IMR-90 (cell line): ENCODE data around the gene IFT43. TPM values are rescaled to one million over a fixed set of nuclear protein-coding genes. Genes with fewer than 3 reads are reported as not detected.

Experiments used
- ATAC-seq: fragments of 200-7000 bp; cut with Tn5 transposase; 2 replicates; pipeline ENCODE4 v1.9.1; 2020; ENCODE audit warnings: low read depth, mild to moderate bottlenecking, moderate library complexity
- BruUV-seq: library from RNA; stranded (reverse); fragments of 400-500 nt; replicated peaks from 2 replicates; lab custom pipeline; 2021; lab: Mats Ljungman, UMichigan
- CTCF ChIA-PET: fragments of 300-600 bp; formaldehyde crosslinking; extraction: SDS; loops from one replicate; lab custom pipeline; 2021; ENCODE audit warnings: antibody characterized with exemption; lab: Yijun Ruan, JAX
- POLR2A ChIA-PET: fragments of 300-600 bp; sonication (Branson Sonifier 250); formaldehyde crosslinking; loops from one replicate; lab custom pipeline; 2022; ENCODE audit warnings: antibody characterized with exemption; ENCODE audit not compliant: unreplicated experiment; lab: Charles Lee
- DNase-seq: peaks from one replicate; pipeline ENCODE4 v3.0.0; 2013
- H2AFZ ChIP-seq: replicated peaks from 2 replicates; pipeline ENCODE3; 2013; ENCODE audit warnings: low read length, mild to moderate bottlenecking; ENCODE audit not compliant: poor library complexity
- H2AK5ac ChIP-seq: 2 replicates; pipeline ENCODE4 v1.6.1; 2013; ENCODE audit warnings: low read depth, low read length, inconsistent platforms
- H2AK9ac ChIP-seq: replicated peaks from 2 replicates; pipeline ENCODE3; 2013; ENCODE audit warnings: mild to moderate bottlenecking, low read depth, low read length, moderate library complexity; ENCODE audit not compliant: poor library complexity
- H2BK120ac ChIP-seq: 2 replicates; pipeline ENCODE4 v1.6.1; 2013; ENCODE audit warnings: low read depth, low read length, inconsistent platforms
- H2BK15ac ChIP-seq: 3 replicates; pipeline ENCODE4 v1.6.1; 2013; ENCODE audit warnings: low read depth, low read length, inconsistent platforms
- H2BK20ac ChIP-seq: 2 replicates; pipeline ENCODE4 v1.6.1; 2013; ENCODE audit warnings: low read depth, mild to moderate bottlenecking, inconsistent platforms, low read length, moderate library complexity
- H2BK5ac ChIP-seq: 2 replicates; pipeline ENCODE4 v1.6.1; 2013; ENCODE audit warnings: mild to moderate bottlenecking, low read depth, low read length, inconsistent platforms; ENCODE audit not compliant: poor library complexity, severe bottlenecking
- H3K14ac ChIP-seq: replicated peaks from 2 replicates; pipeline ENCODE4 v1.6.1; 2013; ENCODE audit warnings: low read depth, low read length, inconsistent platforms
- H3K18ac ChIP-seq: 2 replicates; pipeline ENCODE4 v1.6.1; 2013; ENCODE audit warnings: low read depth, low read length, control low read depth
- H3K23ac ChIP-seq: 2 replicates; pipeline ENCODE4 v1.6.1; 2013; ENCODE audit warnings: low read depth, low read length, inconsistent platforms
- H3K27ac ChIP-seq: 2 replicates; pipeline ENCODE4 v1.5.1; 2013; ENCODE audit warnings: mild to moderate bottlenecking, control low read depth, low read length; ENCODE audit not compliant: insufficient read depth
- H3K27me3 ChIP-seq: 2 replicates; pipeline ENCODE4 v1.6.1; 2013; ENCODE audit warnings: low read length; ENCODE audit not compliant: control insufficient read depth, insufficient read depth
- H3K36me3 ChIP-seq: 2 replicates; pipeline ENCODE4 v1.6.1; 2013; ENCODE audit warnings: low read length, mixed read lengths; ENCODE audit not compliant: control insufficient read depth, insufficient read depth
- H3K4ac ChIP-seq: 2 replicates; pipeline ENCODE4 v1.6.1; 2013; ENCODE audit warnings: low read depth, low read length, inconsistent platforms
- H3K4me1 ChIP-seq: 2 replicates; pipeline ENCODE4 v1.6.1; 2013; ENCODE audit warnings: low read length, mixed read lengths; ENCODE audit not compliant: control insufficient read depth, insufficient read depth
- H3K4me2 ChIP-seq: 2 replicates; pipeline ENCODE4 v1.6.1; 2013; ENCODE audit warnings: low read depth, mild to moderate bottlenecking, control low read depth, low read length, moderate library complexity
- H3K4me3 ChIP-seq: 2 replicates; pipeline ENCODE4 v1.5.1; 2013; ENCODE audit warnings: low read depth, mild to moderate bottlenecking, control low read depth, low read length, moderate library complexity; ENCODE audit not compliant: insufficient read depth
- H3K56ac ChIP-seq: 2 replicates; pipeline ENCODE4 v1.6.1; 2013; ENCODE audit warnings: low read length, inconsistent platforms; ENCODE audit not compliant: insufficient read depth; ENCODE audit errors: extremely low read depth
- H3K79me1 ChIP-seq, 2 experiments: 2 replicates each; pipeline ENCODE4 v1.6.1; 2013; ENCODE audit warnings: low read length in 2 of 2, inconsistent platforms in 1 of 2, low read depth in 1 of 2
- H3K9ac ChIP-seq: 2 replicates; pipeline ENCODE4 v1.6.1; 2013; ENCODE audit warnings: low read depth, low read length, control low read depth
- H3K9me1 ChIP-seq: 2 replicates; pipeline ENCODE4 v1.6.1; 2013; ENCODE audit warnings: low read length, inconsistent platforms; ENCODE audit not compliant: insufficient read depth
- H3K9me3 ChIP-seq: 2 replicates; pipeline ENCODE4 v1.6.1; 2013; ENCODE audit warnings: low read length; ENCODE audit not compliant: control insufficient read depth, insufficient read depth
- H4K20me1 ChIP-seq: 2 replicates; pipeline ENCODE4 v1.6.1; 2013; ENCODE audit warnings: low read length, inconsistent platforms; ENCODE audit not compliant: insufficient read depth
- H4K5ac ChIP-seq: 2 replicates; pipeline ENCODE4 v1.6.1; 2013; ENCODE audit warnings: mild to moderate bottlenecking, low read depth, low read length, control low read depth
- H4K8ac ChIP-seq, 2 experiments: 2 replicates each; pipeline ENCODE4 v1.6.1; 2013; ENCODE audit warnings: low read depth in 2 of 2, low read length in 2 of 2, control low read depth in 1 of 2, inconsistent platforms in 1 of 2
- H4K91ac ChIP-seq: 2 replicates; pipeline ENCODE4 v1.6.1; 2013; ENCODE audit warnings: low read depth, low read length, inconsistent platforms; ENCODE audit not compliant: insufficient read depth
- CEBPB ChIP-seq: IDR thresholded peaks from 2 replicates; pipeline ENCODE4 v1.6.1; 2012; ENCODE audit warnings: low read depth, low read length, improper control_type of control experiment
- CHD1 ChIP-seq: IDR thresholded peaks from 2 replicates; pipeline ENCODE4 v1.6.1; 2012; ENCODE audit warnings: low read depth, low read length, improper control_type of control experiment
- FOS ChIP-seq: fragments of 150-350 bp; IDR thresholded peaks from 2 replicates; pipeline ENCODE4 v1.6.1; 2016; ENCODE audit warnings: low read depth, low read length
- MAZ ChIP-seq: IDR thresholded peaks from 2 replicates; pipeline ENCODE4 v1.6.1; 2012; ENCODE audit warnings: low read depth, mild to moderate bottlenecking, low read length, improper control_type of control experiment, moderate library complexity, borderline replicate concordance
- POLR2A ChIP-seq: IDR thresholded peaks from 2 replicates; pipeline ENCODE4 v1.6.1; 2012; ENCODE audit warnings: mild to moderate bottlenecking, low read depth, low read length
- RAD21 ChIP-seq: IDR thresholded peaks from 2 replicates; pipeline ENCODE4 v1.6.1; 2012; ENCODE audit warnings: low read length, improper control_type of control experiment
- RCOR1 ChIP-seq: IDR thresholded peaks from 2 replicates; pipeline ENCODE4 v1.6.1; 2012; ENCODE audit warnings: mild to moderate bottlenecking, low read length, improper control_type of control experiment; ENCODE audit not compliant: insufficient replicate concordance
- RFX5 ChIP-seq: IDR thresholded peaks from 2 replicates; pipeline ENCODE4 v1.8.0; 2012; ENCODE audit warnings: low read depth, mild to moderate bottlenecking, low read length, moderate library complexity
- WGBS, 2 experiments: methylation state at CpG; one replicate each; pipeline versions ENCODE4 v1.1.5 to v1.1.7; 2013; ENCODE audit warnings: missing lambda C conversion rate in 2 of 2; ENCODE audit not compliant: insufficient read length in 1 of 2; ENCODE audit errors: extremely low coverage in 2 of 2; 5-methylcytosine and 5-hydroxymethylcytosine counted together
- dilution Hi-C: fragments of 300-500 bp; cut with HindIII; formaldehyde crosslinking; loops from one replicate; pipeline ENCODE4 v1.14.3; 2018; ENCODE audit warnings: low sequenced_read_pairs; ENCODE audit not compliant: unreplicated experiment
- in situ Hi-C: fragments of 300-500 bp; cut with MboI; formaldehyde crosslinking; loops from 3 replicates; pipeline ENCODE4 v1.14.3; 2019; ENCODE audit warnings: low sequenced_read_pairs, inconsistent platforms, mixed read lengths
- intact Hi-C: fragments of 100-400 bp; cut with micrococcal nuclease; formaldehyde crosslinking; loops from 2 replicates; pipeline ENCODE4 v1.10.0; 2022
- polyA plus RNA-seq, 3 experiments: library from polyadenylated mRNA; depleted of rRNA; stranded (reverse); fragments of >200 nt; gene quantifications; 2 replicates each; pipeline ENCODE4 v1.2.3, GENCODE V29; 2012; ENCODE audit warnings: low replicate concordance in 1 of 3
- total RNA-seq: library from RNA; depleted of rRNA; stranded (reverse); fragments of >200 nt; gene quantifications from 2 replicates; pipeline ENCODE4 v1.2.3, GENCODE V29; 2012
- TF ChIP-seq, protein P1 (sequence below): fragments of 150-350 bp; IDR thresholded peaks from 2 replicates; pipeline ENCODE4 v1.6.1; 2016; ENCODE audit warnings: low read depth, mild to moderate bottlenecking, low read length, moderate library complexity, borderline replicate concordance
- TF ChIP-seq, protein P2 (sequence below): fragments of 150-350 bp; IDR thresholded peaks from 2 replicates; pipeline ENCODE4 v1.6.1; 2017; ENCODE audit warnings: mild to moderate bottlenecking, antibody characterized with exemption, low read length, low read depth
- TF ChIP-seq, protein P3 (sequence below): conservative IDR thresholded peaks from 2 replicates; pipeline ENCODE4 v1.5.1; 2012; ENCODE audit warnings: mild to moderate bottlenecking, low read depth, low read length, improper control_type of control experiment

IFT43 gene
- total and polyA plus RNA-seq, 2 of the 4 experiments (the other 2 are of a cell fraction) = 41.4 to 43.2 TPM

DNA sequence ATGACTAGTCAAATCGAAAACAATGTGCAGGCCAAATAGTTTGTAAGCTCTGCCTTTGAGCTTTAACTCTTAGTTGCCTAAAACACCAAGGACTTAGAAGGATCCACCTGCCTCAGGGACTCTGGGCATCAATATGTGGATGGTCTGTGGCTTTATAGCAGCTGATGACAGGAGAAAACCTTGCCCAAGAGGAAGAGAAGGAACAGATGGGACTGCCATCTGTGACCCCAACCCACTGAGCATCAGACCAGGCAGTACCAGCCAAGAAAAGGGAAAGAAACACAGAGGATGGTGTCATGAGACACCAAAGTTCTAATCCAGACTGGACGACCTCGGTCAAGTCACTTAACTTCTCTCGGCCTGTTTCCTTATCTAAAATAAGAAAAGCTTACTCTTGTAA is 16.4 kb upstream of the IFT43 start:
- H3K4ac ChIP-seq = no peak overlapping the region
- no peak overlapping the region for H3K23ac ChIP-seq
- ChIA-PET CTCF (interaction anchor here (1.2 kb wide), 1 partner anchor 174 kb away, joined by 3 read pairs; no protein-coding TSS in a partner anchor), POLR2A (no interaction called here)
- no peak overlapping the region for H2BK20ac ChIP-seq
- dilution Hi-C loops (no loop called here), intact Hi-C loops (no loop called here), in situ Hi-C loops (no loop called here)
- H3K56ac ChIP-seq = no peak overlapping the region
- no peaks in the 10 kb centered on the region for H3K27me3 ChIP-seq
- no peak overlapping the region for H4K8ac ChIP-seq
- H3K9ac ChIP-seq = no peak overlapping the region
- no peaks in the 10 kb centered on the region for H3K9me3 ChIP-seq
- H2AK5ac ChIP-seq = no peak overlapping the region
- no peak overlapping the region for H3K18ac ChIP-seq
- no peaks in the 10 kb centered on the region for H4K20me1 ChIP-seq
- BruUV-seq = no TSS peak
- no peak overlapping the region for H3K14ac ChIP-seq
- H2AFZ ChIP-seq = no peak overlapping the region
- H3K27ac ChIP-seq = no peak overlapping the region
- H3K9me1 ChIP-seq = no peaks in the 10 kb centered on the region
- no peak overlapping the region for H2BK5ac ChIP-seq
- no peak overlapping the region for H2BK15ac ChIP-seq
- H4K91ac ChIP-seq = no peak overlapping the region
- no peaks in the 10 kb centered on the region for H3K79me1 ChIP-seq
- 0 out of 2 replicates have a peak, but pooled peaks cover 2% of the 10 kb centered on the region for H3K36me3 ChIP-seq
- DNase-seq (no peak), ATAC-seq (no peak)
- no peak overlapping the region for H2BK120ac ChIP-seq
- no CpG with 5 or more reads among the region's 4 CpGs for WGBS, 2 experiments
- H3K4me3 ChIP-seq = no peak overlapping the region
- no peak overlapping the region for H3K4me2 ChIP-seq
- no peak overlapping the region for H4K5ac ChIP-seq
- H2AK9ac ChIP-seq = no peak overlapping the region
- TF ChIP-seq, protein P1, sequence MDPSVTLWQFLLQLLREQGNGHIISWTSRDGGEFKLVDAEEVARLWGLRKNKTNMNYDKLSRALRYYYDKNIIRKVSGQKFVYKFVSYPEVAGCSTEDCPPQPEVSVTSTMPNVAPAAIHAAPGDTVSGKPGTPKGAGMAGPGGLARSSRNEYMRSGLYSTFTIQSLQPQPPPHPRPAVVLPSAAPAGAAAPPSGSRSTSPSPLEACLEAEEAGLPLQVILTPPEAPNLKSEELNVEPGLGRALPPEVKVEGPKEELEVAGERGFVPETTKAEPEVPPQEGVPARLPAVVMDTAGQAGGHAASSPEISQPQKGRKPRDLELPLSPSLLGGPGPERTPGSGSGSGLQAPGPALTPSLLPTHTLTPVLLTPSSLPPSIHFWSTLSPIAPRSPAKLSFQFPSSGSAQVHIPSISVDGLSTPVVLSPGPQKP = no peak
- TF ChIP-seq MAZ (no peak), FOS (no peak), RCOR1 (no peak), RAD21 (no peak), CHD1 (no peak), POLR2A (no peak), CEBPB (no peak), RFX5 (no peak)
- TF ChIP-seq, protein P2, sequence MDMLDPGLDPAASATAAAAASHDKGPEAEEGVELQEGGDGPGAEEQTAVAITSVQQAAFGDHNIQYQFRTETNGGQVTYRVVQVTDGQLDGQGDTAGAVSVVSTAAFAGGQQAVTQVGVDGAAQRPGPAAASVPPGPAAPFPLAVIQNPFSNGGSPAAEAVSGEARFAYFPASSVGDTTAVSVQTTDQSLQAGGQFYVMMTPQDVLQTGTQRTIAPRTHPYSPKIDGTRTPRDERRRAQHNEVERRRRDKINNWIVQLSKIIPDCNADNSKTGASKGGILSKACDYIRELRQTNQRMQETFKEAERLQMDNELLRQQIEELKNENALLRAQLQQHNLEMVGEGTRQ = no peak
- TF ChIP-seq, protein P3, sequence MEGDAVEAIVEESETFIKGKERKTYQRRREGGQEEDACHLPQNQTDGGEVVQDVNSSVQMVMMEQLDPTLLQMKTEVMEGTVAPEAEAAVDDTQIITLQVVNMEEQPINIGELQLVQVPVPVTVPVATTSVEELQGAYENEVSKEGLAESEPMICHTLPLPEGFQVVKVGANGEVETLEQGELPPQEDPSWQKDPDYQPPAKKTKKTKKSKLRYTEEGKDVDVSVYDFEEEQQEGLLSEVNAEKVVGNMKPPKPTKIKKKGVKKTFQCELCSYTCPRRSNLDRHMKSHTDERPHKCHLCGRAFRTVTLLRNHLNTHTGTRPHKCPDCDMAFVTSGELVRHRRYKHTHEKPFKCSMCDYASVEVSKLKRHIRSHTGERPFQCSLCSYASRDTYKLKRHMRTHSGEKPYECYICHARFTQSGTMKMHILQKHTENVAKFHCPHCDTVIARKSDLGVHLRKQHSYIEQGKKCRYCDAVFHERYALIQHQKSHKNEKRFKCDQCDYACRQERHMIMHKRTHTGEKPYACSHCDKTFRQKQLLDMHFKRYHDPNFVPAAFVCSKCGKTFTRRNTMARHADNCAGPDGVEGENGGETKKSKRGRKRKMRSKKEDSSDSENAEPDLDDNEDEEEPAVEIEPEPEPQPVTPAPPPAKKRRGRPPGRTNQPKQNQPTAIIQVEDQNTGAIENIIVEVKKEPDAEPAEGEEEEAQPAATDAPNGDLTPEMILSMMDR = no peak
- no peaks in the 10 kb centered on the region for H3K4me1 ChIP-seq
